GM12878 (cell line): ENCODE results near the gene FANCI. TPM values are rescaled to one million over a fixed set of nuclear protein-coding genes. Genes with fewer than 3 reads are reported as not detected.
"Not testable (repeated sequence)": the region's sequence is repeated elsewhere in the genome, so short reads cannot be mapped to it uniquely, and the experiment has no call there.

ENCODE experiments used
- ATAC-seq: fragments of 200-7000 bp; cut with Tn5 transposase; 3 replicates; pipeline ENCODE4 v1.9.1; 2020; ENCODE audit warnings: mild to moderate bottlenecking, moderate library complexity
- BruUV-seq: library from RNA; stranded (reverse); fragments of 400-500 nt; replicated peaks from 2 replicates; lab custom pipeline; 2021; lab: Mats Ljungman, UMichigan
- CTCF ChIA-PET: fragments of 300-600 bp; sonication (Branson Sonifier 250); formaldehyde crosslinking; extraction: SDS; loops from one replicate; lab custom pipeline; 2021; ENCODE audit warnings: inconsistent platforms; lab: Yijun Ruan, JAX
- POLR2A ChIA-PET: fragments of 350-600 bp; formaldehyde crosslinking; extraction: SDS; loops from one replicate; lab custom pipeline; 2021; ENCODE audit warnings: inconsistent platforms; lab: Charles Lee
- RAD21 ChIA-PET: fragments of 300-600 bp; sonication (Branson Sonifier 250); formaldehyde crosslinking; loops from one replicate; lab custom pipeline; 2023; ENCODE audit warnings: antibody characterized with exemption; ENCODE audit not compliant: unreplicated experiment; lab: Charles Lee
- SMC1A ChIA-PET: fragments of 300-600 bp; sonication (Branson Sonifier 250); formaldehyde crosslinking; loops from one replicate; lab custom pipeline; 2023; ENCODE audit not compliant: unreplicated experiment, uncharacterized antibody; lab: Charles Lee
- DNase-seq: peaks from one replicate; pipeline ENCODE4 v3.0.0-alpha.2; 2011; ENCODE audit warnings: low read depth, low spot score
- FAIRE-seq: peaks from 3 replicates; lab custom pipeline; 2011; peaks lifted over from hg19 to GRCh38; lab: Jason Lieb, UNC
- H2AFZ ChIP-seq: 2 replicates; pipeline ENCODE4 v1.6.0; 2011; ENCODE audit warnings: low read depth, low read length, control low read depth; ENCODE audit not compliant: control insufficient read depth
- H3K27ac ChIP-seq: 2 replicates; pipeline ENCODE4 v1.5.1; 2011; ENCODE audit warnings: control low read depth; ENCODE audit not compliant: control insufficient read depth, insufficient read depth
- H3K27me3 ChIP-seq, 2 experiments: replicated peaks in 1 of 2; 2 replicates each; pipeline versions ENCODE4 v1.6.0 to v1.6.1; 2011; ENCODE audit warnings: low read length in 1 of 2; ENCODE audit not compliant: control insufficient read depth in 2 of 2, insufficient read depth in 2 of 2
- H3K36me3 ChIP-seq, 2 experiments: 2 replicates each; pipeline ENCODE4 v1.5.1; 2011; ENCODE audit warnings: low read length in 1 of 2; ENCODE audit not compliant: control insufficient read depth in 2 of 2, insufficient read depth in 2 of 2
- H3K4me1 ChIP-seq: 2 replicates; pipeline ENCODE4 v1.6.1; 2011; ENCODE audit warnings: mild to moderate bottlenecking, low read length, moderate library complexity, mixed read lengths; ENCODE audit not compliant: control insufficient read depth, insufficient read depth
- H3K4me2 ChIP-seq: 2 replicates; pipeline ENCODE4 v1.6.0; 2011; ENCODE audit warnings: control low read depth; ENCODE audit not compliant: control insufficient read depth, insufficient read depth
- H3K4me3 ChIP-seq: fragments of 200-600 bp; sonication (generic); 2 replicates; pipeline ENCODE4 v1.5.1; 2016
- H3K79me2 ChIP-seq: 2 replicates; pipeline ENCODE4 v1.6.0; 2011; ENCODE audit warnings: low read length; ENCODE audit not compliant: control insufficient read depth, insufficient read depth
- H3K9ac ChIP-seq: 2 replicates; pipeline ENCODE4 v1.8.0; 2011; ENCODE audit warnings: low read length, control low read depth, mixed read lengths; ENCODE audit not compliant: control insufficient read depth, insufficient read depth
- H3K9me3 ChIP-seq: replicated peaks from 3 replicates; pipeline ENCODE4 v1.5.1; 2011; ENCODE audit warnings: mild to moderate bottlenecking, low read length; ENCODE audit not compliant: control insufficient read depth, insufficient read depth
- H4K20me1 ChIP-seq: 2 replicates; pipeline ENCODE4 v1.6.0; 2011; ENCODE audit not compliant: control insufficient read depth, insufficient read depth
- BACH1 ChIP-seq: fragments of 450-650 bp; IDR thresholded peaks from 2 replicates; pipeline ENCODE4 v1.6.1; 2017; ENCODE audit warnings: mild to moderate bottlenecking, borderline replicate concordance
- BMI1 ChIP-seq: fragments of 450-650 bp; IDR thresholded peaks from 2 replicates; pipeline ENCODE4 v1.6.1; 2016; ENCODE audit warnings: mild to moderate bottlenecking, moderate library complexity, borderline replicate concordance
- EZH2 ChIP-seq: IDR thresholded peaks from 2 replicates; pipeline ENCODE4 v1.6.1; 2012; ENCODE audit warnings: low read depth, mild to moderate bottlenecking, control low read depth, inconsistent platforms, low read length, borderline replicate concordance; ENCODE audit not compliant: control insufficient read depth
- POU2F2 ChIP-seq: IDR thresholded peaks from 3 replicates; pipeline ENCODE4 v1.6.1; 2011; ENCODE audit warnings: low read depth, mild to moderate bottlenecking, low read length, borderline replicate concordance
- SMAD5 ChIP-seq: IDR thresholded peaks from 2 replicates; pipeline ENCODE4 v1.6.1; 2016; ENCODE audit warnings: antibody characterized with exemption, low read depth
- TCF7 ChIP-seq: IDR thresholded peaks from 2 replicates; pipeline ENCODE4 v1.6.1; 2014; ENCODE audit warnings: antibody characterized with exemption, borderline replicate concordance
- USF2 ChIP-seq: IDR thresholded peaks from 2 replicates; pipeline ENCODE4 v1.6.1; 2011; ENCODE audit warnings: low read depth, low read length, improper control_type of control experiment, borderline replicate concordance
- WRNIP1 ChIP-seq: IDR thresholded peaks from 2 replicates; pipeline ENCODE4 v1.6.1; 2011; ENCODE audit warnings: low read depth, low read length, improper control_type of control experiment, borderline replicate concordance
- YBX1 ChIP-seq: fragments of 450-650 bp; IDR thresholded peaks from 2 replicates; pipeline ENCODE4 v1.6.1; 2016; ENCODE audit warnings: antibody characterized with exemption
- ZBED1 ChIP-seq: IDR thresholded peaks from 2 replicates; pipeline ENCODE4 v1.6.1; 2016; ENCODE audit warnings: borderline replicate concordance
- ZNF384 ChIP-seq: IDR thresholded peaks from 2 replicates; pipeline ENCODE4 v1.6.1; 2012; ENCODE audit warnings: low read depth, mild to moderate bottlenecking, low read length, improper control_type of control experiment, borderline replicate concordance
- WGBS: methylation state at CpG from one replicate; pipeline ENCODE4 v1.1.6; 2016; ENCODE audit warnings: low lambda C conversion rate; ENCODE audit not compliant: insufficient replicate concordance, insufficient coverage; ENCODE audit errors: missing lambda C conversion rate; 5-methylcytosine and 5-hydroxymethylcytosine counted together
- in situ Hi-C: fragments of 300-500 bp; cut with MboI; formaldehyde crosslinking; loops from 9 replicates; pipeline ENCODE4 v1.14.3; 2018; ENCODE audit warnings: mixed read lengths
- intact Hi-C: fragments of 100-400 bp; cut with micrococcal nuclease; formaldehyde crosslinking; loops from one replicate; pipeline ENCODE4 v1.14.2; 2022; ENCODE audit not compliant: unreplicated experiment
- polyA plus RNA-seq, 11 experiments: library from polyadenylated mRNA; depleted of rRNA in 4 of 11; unstranded in 6 of 11; stranded (reverse) in 5 of 11; fragments of >200 nt; fragmentation: Nextera tagmentation in 4 of 11; fragmentation: Illumina TruSeq in 1 of 11; extraction: Ambion mirVana in 4 of 11; extraction: Trizol in 1 of 11; gene quantifications; 1 replicate in 1 of 11; 2 replicates in 10 of 11; pipeline versions ENCODE4 v1.2.1 to v1.2.3, GENCODE V29; 2011 to 2016; ENCODE audit warnings: inconsistent platforms in 2 of 11, missing spikeins in 2 of 11, low read depth in 1 of 11
- total RNA-seq, 4 experiments: library from RNA; depleted of rRNA in 3 of 4; stranded (reverse); fragments of >200 nt in 3 of 4; fragmentation: Illumina TruSeq in 1 of 4; extraction: Trizol in 1 of 4; gene quantifications; 2 replicates each; pipeline versions ENCODE4 v1.2.1 to v1.2.3, GENCODE V29; 2013 to 2021

FANCI gene
- total and polyA plus RNA-seq, 10 of the 15 experiments (the other 5 are each of a cell fraction or from before 2014, with no cell fraction given): 38.1 to 129 (median 82.4) TPM

GRCh38 chr15:89231832-89232231 is 11.9 kb upstream of the FANCI start (continued):
- TF ChIP-seq USF2 (no peak), POU2F2 (no peak), ZNF384 (no peak), ZBED1 (no peak), WRNIP1 (no peak), SMAD5 (no peak), BMI1 (no peak), EZH2 (no peak), BACH1 (no peak), YBX1 (no peak), TCF7 (no peak)

- WGBS: 45% methylated on average over 12 of the region's 12 CpGs
- H3K36me3 ChIP-seq, BruUV-seq, H3K79me2 ChIP-seq, DNase-seq, H3K27ac ChIP-seq, H3K9me3 ChIP-seq, H3K4me1 ChIP-seq, H3K9ac ChIP-seq, H4K20me1 ChIP-seq, in situ Hi-C loops, intact Hi-C loops, H3K4me2 ChIP-seq, H3K27me3 ChIP-seq, H3K4me3 ChIP-seq, SMC1A ChIA-PET, RAD21 ChIA-PET, ATAC-seq, FAIRE-seq, POLR2A ChIA-PET, H2AFZ ChIP-seq: not testable (repeated sequence)
- CTCF ChIA-PET: interaction anchor here (1.0 kb wide), 1 partner anchor 119 kb away, joined by 3 read pairs; no protein-coding TSS in a partner anchor
These were observed 3.6 kb upstream of the FANCI start for GRCh38 chr15:89239883-89240810.
